Measurements from ENCODE around the gene PTPRN2.
"Not testable (repeated sequence)": the region's sequence is repeated elsewhere in the genome, so short reads cannot be mapped to it uniquely, and the experiment has no call there.

DNA sequence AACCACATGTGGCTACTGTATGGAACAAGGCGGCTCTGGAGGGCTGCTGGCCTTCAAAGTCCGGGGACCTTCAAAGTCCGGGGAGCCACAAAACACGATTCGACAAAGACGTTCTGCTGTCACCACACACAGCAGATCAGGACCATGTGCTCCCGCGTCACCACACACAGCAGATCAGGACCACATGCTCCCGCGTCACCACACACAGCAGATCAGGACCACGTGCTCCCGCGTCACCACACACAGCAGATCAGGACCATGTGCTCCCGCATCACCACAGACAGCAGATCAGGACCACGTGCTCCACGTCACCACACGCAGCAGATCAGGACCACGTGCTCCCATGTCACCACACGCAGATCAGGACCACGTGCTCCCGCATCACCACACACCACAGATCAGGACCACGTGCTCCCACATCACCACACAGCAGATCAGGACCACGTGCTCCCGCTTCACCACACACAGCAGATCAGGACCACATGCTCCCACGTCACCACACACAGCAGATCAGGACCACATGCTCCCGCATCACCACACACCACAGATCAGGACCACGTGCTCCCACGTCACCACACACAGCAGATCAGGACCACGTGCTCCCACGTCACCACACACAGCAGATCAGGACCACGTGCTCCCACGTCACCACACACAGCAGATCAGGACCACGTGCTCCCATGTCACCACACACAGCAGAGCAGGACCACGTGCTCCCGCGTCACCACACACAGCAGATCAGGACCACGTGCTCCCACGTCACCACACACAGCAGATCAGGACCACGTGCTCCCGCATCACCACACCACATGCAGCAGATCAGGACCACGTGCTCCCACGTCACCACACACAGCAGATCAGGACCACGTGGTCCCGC is 1024.9 kb downstream of the PTPRN2 start:
- TF ChIP-seq EZH2 (IDR thresholded peaks at IDR 0.05; ENCODE audit: low read depth), result not testable (repeated sequence)
- TF ChIP-seq, protein P1, sequence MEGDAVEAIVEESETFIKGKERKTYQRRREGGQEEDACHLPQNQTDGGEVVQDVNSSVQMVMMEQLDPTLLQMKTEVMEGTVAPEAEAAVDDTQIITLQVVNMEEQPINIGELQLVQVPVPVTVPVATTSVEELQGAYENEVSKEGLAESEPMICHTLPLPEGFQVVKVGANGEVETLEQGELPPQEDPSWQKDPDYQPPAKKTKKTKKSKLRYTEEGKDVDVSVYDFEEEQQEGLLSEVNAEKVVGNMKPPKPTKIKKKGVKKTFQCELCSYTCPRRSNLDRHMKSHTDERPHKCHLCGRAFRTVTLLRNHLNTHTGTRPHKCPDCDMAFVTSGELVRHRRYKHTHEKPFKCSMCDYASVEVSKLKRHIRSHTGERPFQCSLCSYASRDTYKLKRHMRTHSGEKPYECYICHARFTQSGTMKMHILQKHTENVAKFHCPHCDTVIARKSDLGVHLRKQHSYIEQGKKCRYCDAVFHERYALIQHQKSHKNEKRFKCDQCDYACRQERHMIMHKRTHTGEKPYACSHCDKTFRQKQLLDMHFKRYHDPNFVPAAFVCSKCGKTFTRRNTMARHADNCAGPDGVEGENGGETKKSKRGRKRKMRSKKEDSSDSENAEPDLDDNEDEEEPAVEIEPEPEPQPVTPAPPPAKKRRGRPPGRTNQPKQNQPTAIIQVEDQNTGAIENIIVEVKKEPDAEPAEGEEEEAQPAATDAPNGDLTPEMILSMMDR (conservative IDR thresholded peaks at IDR 0.05), result not testable (repeated sequence)

Measured in PC-9 (cell line).